Measurements from ENCODE around the gene CHEK2.

GRCh38 chr22:28670161-28670560 is 71.5 kb downstream of the CHEK2 start:
- TF ChIP-seq EZH2 (IDR thresholded peaks at IDR 0.05; ENCODE audit: insufficient read depth, poor library complexity, severe bottlenecking) = no peak
- no peak for TF ChIP-seq EZH2phosphoT487 (IDR thresholded peaks at IDR 0.05; ENCODE audit: insufficient read depth, low read depth)

All from GM23248 (cell line).